Endothelial cell (in vitro differentiated cells): ENCODE data around the gene MPHOSPH9. TPM values are rescaled to one million over a fixed set of nuclear protein-coding genes. Genes with fewer than 3 reads are reported as not detected.

ENCODE experiments used
- DNase-seq: peaks from one replicate; pipeline ENCODE4 v3.0.0; 2021; ENCODE audit warnings: low spot score
- H3K27ac Mint-ChIP-seq: one replicate; pipeline ENCODE4 v1.8.0; 2021; ENCODE audit warnings: mixed read lengths, inconsistent platforms; ENCODE audit not compliant: unreplicated experiment
- H3K27me3 Mint-ChIP-seq: one replicate; pipeline ENCODE4 v1.8.0; 2021; ENCODE audit warnings: mild to moderate bottlenecking, moderate library complexity, mixed read lengths, inconsistent platforms; ENCODE audit not compliant: unreplicated experiment
- H3K36me3 Mint-ChIP-seq: one replicate; pipeline ENCODE4 v1.8.0; 2021; ENCODE audit warnings: mild to moderate bottlenecking, low read depth, mixed read lengths, inconsistent platforms; ENCODE audit not compliant: unreplicated experiment
- H3K4me1 Mint-ChIP-seq: one replicate; pipeline ENCODE4 v1.8.0; 2021; ENCODE audit warnings: mild to moderate bottlenecking, mixed read lengths, inconsistent platforms; ENCODE audit not compliant: unreplicated experiment
- H3K4me3 Mint-ChIP-seq: one replicate; pipeline ENCODE4 v1.8.0; 2021; ENCODE audit warnings: mild to moderate bottlenecking, mixed read lengths, inconsistent platforms; ENCODE audit not compliant: unreplicated experiment
- H3K9me3 Mint-ChIP-seq: one replicate; pipeline ENCODE4 v1.8.0; 2021; ENCODE audit warnings: mixed read lengths, inconsistent platforms; ENCODE audit not compliant: unreplicated experiment
- total RNA-seq: library from RNA; stranded (reverse); fragmentation: NEBNext Ultra II Directional; extraction: Animal tissue kit (Norgen Biotek cat#: 25700); gene quantifications from one replicate; pipeline ENCODE4 v1.2.1, GENCODE V29; 2021; ENCODE audit not compliant: unreplicated experiment
- TF ChIP-seq, protein P1 (sequence below): fragments of 200-600 bp; sonication (generic); IDR thresholded peaks from one replicate; pipeline ENCODE4 v1.5.0; 2021; ENCODE audit warnings: antibody characterized with exemption; ENCODE audit not compliant: unreplicated experiment

Gene MPHOSPH9
- total RNA-seq, 1 donor from 2014 or later, result 30.1 TPM

DNA sequence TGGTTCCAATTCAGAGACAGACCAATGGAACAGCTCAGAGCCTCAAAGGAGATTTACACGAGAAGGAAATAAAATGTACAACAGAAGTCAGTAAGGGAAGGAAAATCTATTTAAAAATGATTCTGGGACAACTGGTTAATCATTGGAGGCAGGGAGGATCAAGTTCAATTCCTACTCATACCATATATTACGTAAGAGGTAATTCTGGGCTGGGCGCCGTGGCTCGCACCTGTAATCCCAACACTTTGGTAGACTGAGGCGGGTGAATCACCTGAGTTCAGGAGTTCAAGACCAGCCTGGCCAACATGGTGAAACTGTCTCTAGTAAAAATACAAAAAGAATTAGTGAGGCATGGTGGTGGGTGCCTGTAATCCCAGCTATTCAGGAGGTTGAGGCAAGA is 45.3 kb downstream of the MPHOSPH9 start:
- H3K9me3 Mint-ChIP-seq, result no peaks in the 10 kb centered on the region
- H3K4me3 Mint-ChIP-seq, result no peak overlapping the region
- no peak for DNase-seq
- peaks cover 1% of the 10 kb centered on the region for H3K27me3 Mint-ChIP-seq
- H3K4me1 Mint-ChIP-seq, result no peaks in the 10 kb centered on the region
- peaks cover 17% of the 10 kb centered on the region for H3K36me3 Mint-ChIP-seq
- TF ChIP-seq, protein P1, sequence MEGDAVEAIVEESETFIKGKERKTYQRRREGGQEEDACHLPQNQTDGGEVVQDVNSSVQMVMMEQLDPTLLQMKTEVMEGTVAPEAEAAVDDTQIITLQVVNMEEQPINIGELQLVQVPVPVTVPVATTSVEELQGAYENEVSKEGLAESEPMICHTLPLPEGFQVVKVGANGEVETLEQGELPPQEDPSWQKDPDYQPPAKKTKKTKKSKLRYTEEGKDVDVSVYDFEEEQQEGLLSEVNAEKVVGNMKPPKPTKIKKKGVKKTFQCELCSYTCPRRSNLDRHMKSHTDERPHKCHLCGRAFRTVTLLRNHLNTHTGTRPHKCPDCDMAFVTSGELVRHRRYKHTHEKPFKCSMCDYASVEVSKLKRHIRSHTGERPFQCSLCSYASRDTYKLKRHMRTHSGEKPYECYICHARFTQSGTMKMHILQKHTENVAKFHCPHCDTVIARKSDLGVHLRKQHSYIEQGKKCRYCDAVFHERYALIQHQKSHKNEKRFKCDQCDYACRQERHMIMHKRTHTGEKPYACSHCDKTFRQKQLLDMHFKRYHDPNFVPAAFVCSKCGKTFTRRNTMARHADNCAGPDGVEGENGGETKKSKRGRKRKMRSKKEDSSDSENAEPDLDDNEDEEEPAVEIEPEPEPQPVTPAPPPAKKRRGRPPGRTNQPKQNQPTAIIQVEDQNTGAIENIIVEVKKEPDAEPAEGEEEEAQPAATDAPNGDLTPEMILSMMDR, result no peak
- no peak overlapping the region for H3K27ac Mint-ChIP-seq

DNA sequence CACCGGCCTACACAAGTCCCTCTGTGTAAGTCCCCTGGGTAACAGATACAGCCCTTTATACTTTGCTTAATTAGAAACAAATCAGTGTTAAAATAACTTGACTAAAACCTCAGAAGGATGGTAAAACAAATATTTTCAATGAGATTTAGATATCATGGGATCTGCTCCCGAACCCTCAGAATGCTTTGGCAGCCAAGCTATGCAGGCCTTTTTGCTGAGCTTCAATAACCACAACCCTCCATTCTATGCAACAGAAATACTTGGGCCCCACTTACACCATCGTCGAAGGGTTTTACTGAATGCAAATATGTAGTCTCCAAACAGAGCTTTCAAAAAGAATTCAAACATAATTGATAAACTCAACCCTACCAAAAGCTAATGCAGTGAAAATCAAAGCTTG is 52.8 kb downstream of the MPHOSPH9 start:
- Mint-ChIP-seq H3K4me3 (no peak overlapping the region), H3K9me3 (no peaks in the 10 kb centered on the region), H3K27ac (no peak overlapping the region), H3K27me3 (peaks cover 3% of the 10 kb centered on the region), H3K4me1 (peaks cover 5% of the 10 kb centered on the region), H3K36me3 (peaks cover 11% of the 10 kb centered on the region)
- DNase-seq, result no peak
- TF ChIP-seq, protein P1, result no peak

DNA sequence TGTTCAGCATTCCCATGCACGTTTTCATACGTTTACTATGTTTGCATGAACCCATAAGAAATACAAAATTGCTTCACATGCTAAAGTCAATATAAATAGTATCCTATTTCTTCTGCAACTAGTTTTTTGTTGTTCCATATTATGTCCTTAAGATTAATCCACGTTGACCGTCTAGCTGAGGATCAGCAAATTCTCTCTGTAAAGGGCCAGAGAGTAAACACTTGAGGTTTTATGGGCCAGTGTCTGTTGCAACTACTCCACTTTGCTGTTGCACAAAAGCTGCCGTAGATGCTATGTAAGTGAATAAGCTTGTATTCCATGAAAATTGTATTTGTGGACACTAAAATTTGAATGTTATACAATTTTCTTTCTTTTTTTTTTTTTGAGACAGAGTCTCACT is 61.0 kb downstream of the MPHOSPH9 start:
- no peak overlapping the region for H3K27ac Mint-ChIP-seq
- H3K36me3 Mint-ChIP-seq, result peaks cover 9% of the 10 kb centered on the region
- TF ChIP-seq, protein P1, result no peak
- no peak overlapping the region for H3K4me3 Mint-ChIP-seq
- no peak for DNase-seq
- H3K9me3 Mint-ChIP-seq, result no peaks in the 10 kb centered on the region
- peaks cover 3% of the 10 kb centered on the region for H3K27me3 Mint-ChIP-seq
- H3K4me1 Mint-ChIP-seq, result no peaks in the 10 kb centered on the region

DNA sequence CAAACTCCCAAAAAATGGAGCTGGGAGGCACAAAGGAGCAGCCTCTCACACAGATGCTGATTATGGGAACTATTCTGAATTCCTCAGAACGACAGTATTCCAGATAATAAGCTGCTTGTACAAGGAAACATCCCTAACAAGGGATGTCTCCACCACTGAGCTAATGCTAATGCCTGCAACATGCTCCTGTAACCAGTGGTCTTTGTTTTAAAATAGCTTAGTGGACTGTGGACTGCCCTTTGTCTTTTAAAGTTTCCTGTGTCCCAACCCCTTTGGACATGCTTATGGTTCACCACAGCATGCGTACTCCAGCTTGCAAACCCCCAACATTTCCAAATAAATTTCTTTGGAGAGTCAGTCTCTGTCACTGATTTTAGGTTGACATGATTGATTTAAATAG is 65.6 kb downstream of the MPHOSPH9 start:
- H3K27ac Mint-ChIP-seq, result no peak overlapping the region
- no peaks in the 10 kb centered on the region for H3K4me1 Mint-ChIP-seq
- H3K27me3 Mint-ChIP-seq, result peaks cover 3% of the 10 kb centered on the region
- H3K4me3 Mint-ChIP-seq, result no peak overlapping the region
- no peak for DNase-seq
- H3K9me3 Mint-ChIP-seq, result no peaks in the 10 kb centered on the region
- peaks cover 10% of the 10 kb centered on the region for H3K36me3 Mint-ChIP-seq
- TF ChIP-seq, protein P1, result no peak

DNA sequence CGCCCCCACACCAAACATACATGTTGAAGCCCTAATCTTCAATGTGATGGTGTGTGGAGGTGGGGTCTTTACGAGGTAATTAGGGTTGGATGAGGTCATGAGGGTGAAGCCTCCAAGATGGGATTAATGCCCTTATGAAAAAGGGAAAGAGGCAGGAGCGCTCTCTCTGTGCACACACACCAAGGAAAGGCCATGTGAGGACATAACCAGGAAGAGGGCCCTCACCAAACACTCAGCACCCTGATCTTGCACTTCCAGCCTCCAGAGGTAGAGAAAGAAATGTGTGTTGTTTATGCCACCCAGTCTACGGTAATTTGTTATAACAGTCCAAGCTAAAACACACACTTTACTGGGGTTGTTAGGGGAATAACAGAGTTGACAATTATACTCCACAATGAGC is 67.4 kb downstream of the MPHOSPH9 start:
- H3K27ac Mint-ChIP-seq, result no peak overlapping the region
- DNase-seq, result no peak
- no peaks in the 10 kb centered on the region for H3K4me1 Mint-ChIP-seq
- H3K9me3 Mint-ChIP-seq, result no peaks in the 10 kb centered on the region
- no peak overlapping the region for H3K4me3 Mint-ChIP-seq
- peaks cover 3% of the 10 kb centered on the region for H3K27me3 Mint-ChIP-seq
- peaks cover 10% of the 10 kb centered on the region for H3K36me3 Mint-ChIP-seq
- TF ChIP-seq, protein P1, result no peak
